ENCODE results near the gene CCR1.

GRCh38 chr3:46187341-46187700 lies 20.8 kb downstream of the CCR1 start:
- TF ChIP-seq CTCF (optimal IDR thresholded peaks at IDR 0.05 in 1 of 3, IDR thresholded peaks at IDR 0.05 in 1 of 3, conservative IDR thresholded peaks at IDR 0.05 in 1 of 3; ENCODE audit: extremely low read depth in 1 of 3, insufficient read depth in 2 of 3, low read length in 3 of 3) (no peak), EZH2 (IDR thresholded peaks at IDR 0.05; ENCODE audit: low read length) (no peak)

All from keratinocyte (primary cell).